Astrocyte (in vitro differentiated cells and primary cell): Measurements from ENCODE around the gene ZNF532.

Experiments used
- CTCF ChIP-seq: IDR thresholded peaks from 2 replicates; pipeline ENCODE4 v1.5.1; 2011; ENCODE audit warnings: low read depth, mild to moderate bottlenecking, inconsistent platforms, low read length, moderate library complexity; ENCODE audit not compliant: insufficient read depth
- EZH2 ChIP-seq: IDR thresholded peaks from 2 replicates; pipeline ENCODE4 v1.6.1; 2012; ENCODE audit warnings: mild to moderate bottlenecking, low read length, inconsistent platforms; ENCODE audit not compliant: insufficient read depth

GRCh38 chr18:58868440-58868839 is 3.8 kb downstream of the ZNF532 start:
- TF ChIP-seq CTCF, result no peak
- TF ChIP-seq EZH2, result no peak
